OCI-LY7 (cell line): ENCODE measurements around the gene LSAMP. TPM values are rescaled to one million over a fixed set of nuclear protein-coding genes. Genes with fewer than 3 reads are reported as not detected.

ENCODE experiments used
- BruUV-seq: library from RNA; stranded (reverse); fragments of 400-500 nt; replicated peaks from 2 replicates; lab custom pipeline; 2021; lab: Mats Ljungman, UMichigan
- CTCF ChIA-PET: fragments of 300-600 bp; sonication (Branson Sonifier 250); formaldehyde crosslinking; loops from one replicate; lab custom pipeline; 2022; ENCODE audit warnings: antibody characterized with exemption; ENCODE audit not compliant: unreplicated experiment; lab: Charles Lee
- POLR2A ChIA-PET: fragments of 300-600 bp; sonication (Branson Sonifier 250); formaldehyde crosslinking; loops from one replicate; lab custom pipeline; 2022; ENCODE audit warnings: antibody characterized with exemption; lab: Charles Lee
- DNase-seq: peaks from one replicate; pipeline ENCODE4 v3.0.0-alpha.2; 2015; ENCODE audit warnings: low spot score
- H2AFZ ChIP-seq: fragments of 200-600 bp; sonication (generic), shearing (Covaris generic); 2 replicates; pipeline ENCODE4 v1.6.1; 2014; ENCODE audit warnings: mild to moderate bottlenecking, antibody characterized with exemption, low read length, moderate library complexity
- H3K27ac ChIP-seq: fragments of 200-600 bp; sonication (generic); 2 replicates; pipeline ENCODE4 v1.5.1; 2014; ENCODE audit warnings: mixed run types, low read depth, mild to moderate bottlenecking, moderate library complexity, low read length, inconsistent platforms; ENCODE audit not compliant: poor library complexity, severe bottlenecking
- H3K36me3 ChIP-seq: fragments of 200-600 bp; sonication (generic); 2 replicates; pipeline ENCODE4 v1.6.1; 2014; ENCODE audit warnings: mild to moderate bottlenecking, antibody characterized with exemption, low read length, moderate library complexity, mixed read lengths; ENCODE audit not compliant: insufficient read depth
- H3K4me1 ChIP-seq: fragments of 200-600 bp; sonication (generic); 2 replicates; pipeline ENCODE4 v1.5.1; 2014; ENCODE audit warnings: mild to moderate bottlenecking, low read length; ENCODE audit not compliant: insufficient read depth, poor library complexity, severe bottlenecking
- H3K4me2 ChIP-seq: fragments of 200-600 bp; sonication (generic); 2 replicates; pipeline ENCODE4 v1.6.1; 2014; ENCODE audit warnings: mild to moderate bottlenecking, low read length
- H3K4me3 ChIP-seq: fragments of 200-600 bp; sonication (generic); 2 replicates; pipeline ENCODE4 v1.5.1; 2014; ENCODE audit warnings: mild to moderate bottlenecking, low read depth, low read length; ENCODE audit not compliant: poor library complexity, severe bottlenecking
- H3K79me2 ChIP-seq: fragments of 200-600 bp; sonication (generic); 2 replicates; pipeline ENCODE4 v1.6.1; 2016; ENCODE audit warnings: low read depth, mild to moderate bottlenecking, low read length, moderate library complexity, mixed read lengths; ENCODE audit not compliant: insufficient read depth
- H3K9me2 ChIP-seq: fragments of 200-600 bp; sonication (generic); 2 replicates; pipeline ENCODE4 v1.6.1; 2016; ENCODE audit warnings: mild to moderate bottlenecking, low read length, mixed read lengths; ENCODE audit not compliant: insufficient read depth
- H3K9me3 ChIP-seq: fragments of 200-600 bp; sonication (generic); 2 replicates; pipeline ENCODE4 v1.6.1; 2014; ENCODE audit warnings: mild to moderate bottlenecking, mixed run types, low read length, mixed read lengths
- H4K20me1 ChIP-seq: fragments of 200-600 bp; sonication (generic); 2 replicates; pipeline ENCODE4 v1.6.1; 2014; ENCODE audit warnings: mild to moderate bottlenecking, antibody characterized with exemption, low read length, moderate library complexity, mixed read lengths; ENCODE audit not compliant: insufficient read depth
- CTCF ChIP-seq: fragments of 200-600 bp; sonication (generic); conservative IDR thresholded peaks from 2 replicates; pipeline ENCODE4 v1.5.1; 2014; ENCODE audit warnings: mild to moderate bottlenecking, antibody characterized with exemption, low read length, moderate library complexity, mixed read lengths
- EZH2phosphoT487 ChIP-seq: fragments of 200-600 bp; sonication (generic); IDR thresholded peaks from 2 replicates; pipeline ENCODE4 v1.6.1; 2018; ENCODE audit warnings: low read depth, borderline replicate concordance, mild to moderate bottlenecking, mixed run types, antibody characterized with exemption, low read length, moderate library complexity, mixed read lengths
- intact Hi-C: fragments of 100-400 bp; cut with micrococcal nuclease; formaldehyde crosslinking; loops from one replicate; pipeline ENCODE4 v1.10.0; 2022; ENCODE audit not compliant: unreplicated experiment
- total RNA-seq, 2 experiments: library from RNA; depleted of rRNA in 1 of 2; stranded (reverse); fragments of >200 nt in 1 of 2; shearing (Covaris generic) in 1 of 2; gene quantifications; 2 replicates each; pipeline ENCODE4 v1.2.3, GENCODE V29; 2014 to 2022

Gene LSAMP
- total RNA-seq, 2 experiments from 2014 or later = 1.4 TPM; not detected in 1

GRCh38 chr3:116298151-116298550 is 147.1 kb downstream of the LSAMP start:
- H3K36me3 ChIP-seq = no peaks in the 10 kb centered on the region
- BruUV-seq = no TSS peak
- H3K27ac ChIP-seq = no peak overlapping the region
- no peaks in the 10 kb centered on the region for H3K9me3 ChIP-seq
- H4K20me1 ChIP-seq = no peaks in the 10 kb centered on the region
- no peaks in the 10 kb centered on the region for H3K79me2 ChIP-seq
- ChIA-PET CTCF (no interaction called here), POLR2A (interaction anchor here (1.0 to 1.1 kb wide), 3 partner anchors 11 to 156 kb away, joined by 3 to 6 read pairs (median 3); no protein-coding TSS in a partner anchor)
- intact Hi-C loops = no loop called here
- H3K9me2 ChIP-seq = no peaks in the 10 kb centered on the region
- no peaks in the 10 kb centered on the region for H3K4me1 ChIP-seq
- H3K4me2 ChIP-seq = no peak overlapping the region
- no peak for TF ChIP-seq EZH2phosphoT487
- no peak for TF ChIP-seq CTCF
- no peak overlapping the region for H2AFZ ChIP-seq
- no peak for DNase-seq
- H3K4me3 ChIP-seq = no peak overlapping the region

DNA sequence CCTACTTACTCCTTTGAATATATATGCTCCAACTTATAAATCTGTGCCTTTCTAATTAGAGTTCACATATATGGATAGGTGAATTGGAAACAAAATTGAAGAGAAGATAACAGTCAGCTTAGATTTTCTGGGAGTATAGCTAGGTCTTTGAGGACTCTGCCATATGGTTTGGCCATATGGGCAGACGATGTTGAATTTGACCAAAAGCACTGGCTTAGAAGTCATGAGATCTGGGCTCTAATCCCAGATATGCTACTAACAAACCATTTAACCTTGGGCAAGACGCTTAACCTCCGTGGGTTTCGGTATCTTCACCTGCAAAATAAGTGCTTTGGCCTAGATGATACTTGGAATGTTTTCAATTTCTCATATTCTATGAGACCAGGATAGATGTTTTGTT is 154.1 kb downstream of the LSAMP start:
- intact Hi-C loops = no loop called here
- H4K20me1 ChIP-seq = no peaks in the 10 kb centered on the region
- no peak for DNase-seq
- H3K4me2 ChIP-seq = no peak overlapping the region
- H3K79me2 ChIP-seq = no peaks in the 10 kb centered on the region
- no peak overlapping the region for H3K27ac ChIP-seq
- H3K36me3 ChIP-seq = no peaks in the 10 kb centered on the region
- H3K9me3 ChIP-seq = no peaks in the 10 kb centered on the region
- ChIA-PET CTCF (no interaction called here), POLR2A (interaction anchor here (0.6 kb wide), 1 partner anchor 291 kb away, joined by 3 read pairs; no protein-coding TSS in a partner anchor)
- no TSS peak for BruUV-seq
- no peaks in the 10 kb centered on the region for H3K9me2 ChIP-seq
- no peak overlapping the region for H2AFZ ChIP-seq
- no peaks in the 10 kb centered on the region for H3K4me1 ChIP-seq
- H3K4me3 ChIP-seq = no peak overlapping the region
- TF ChIP-seq CTCF (no peak), EZH2phosphoT487 (no peak)

GRCh38 chr3:116288485-116288884 is 156.8 kb downstream of the LSAMP start:
- Histone ChIP-seq H3K36me3 (no peaks in the 10 kb centered on the region), H3K4me2 (no peak overlapping the region), H3K9me3 (no peaks in the 10 kb centered on the region), H3K79me2 (no peaks in the 10 kb centered on the region), H3K4me1 (no peaks in the 10 kb centered on the region), H4K20me1 (no peaks in the 10 kb centered on the region), H3K27ac (no peak overlapping the region), H2AFZ (no peak overlapping the region), H3K9me2 (no peaks in the 10 kb centered on the region), H3K4me3 (no peak overlapping the region)
- CTCF ChIA-PET = no interaction called here
- BruUV-seq = no TSS peak
- POLR2A ChIA-PET = interaction anchor here (0.6 kb wide), 2 partner anchors 38 to 482 kb away, joined by 4 to 5 read pairs; no protein-coding TSS in a partner anchor
- intact Hi-C loops = no loop called here
- no peak for TF ChIP-seq CTCF
- TF ChIP-seq EZH2phosphoT487 = no peak
- DNase-seq = no peak
